ENCODE data around the gene LCE2A. TPM values are rescaled to one million over a fixed set of nuclear protein-coding genes. Genes with fewer than 3 reads are reported as not detected.
"Not testable (repeated sequence)": the region's sequence is repeated elsewhere in the genome, so short reads cannot be mapped to it uniquely, and the experiment has no call there.

Gene LCE2A
- total RNA-seq, 2 donors from 2014 or later, result not detected

DNA sequence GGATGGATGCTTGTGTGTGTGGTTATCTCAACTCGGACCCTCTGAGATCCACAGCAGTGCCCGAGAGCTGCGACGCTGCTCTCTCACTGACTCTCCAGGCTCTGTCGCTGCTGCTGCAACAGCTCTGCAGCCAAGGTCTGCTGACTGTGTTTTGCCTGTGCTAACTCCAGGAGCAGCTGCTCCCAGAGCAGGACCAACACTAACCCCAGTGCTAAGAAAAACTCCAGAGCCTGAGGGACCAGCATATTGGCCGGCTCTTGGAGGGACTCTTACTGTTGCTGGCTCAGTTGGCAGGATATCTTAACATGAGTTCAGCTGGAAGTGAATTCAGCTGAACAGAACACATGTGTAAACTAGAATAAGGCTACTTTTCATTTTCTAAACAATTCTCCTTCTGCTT, 18.7 kb upstream of the LCE2A start:
- intact Hi-C loops (cut with DNase I), result no loop called here
- H3K4me3 ChIP-seq, result no peak overlapping the region
- no peaks in the 10 kb centered on the region for H3K9me3 ChIP-seq
- no peaks in the 10 kb centered on the region for H3K27me3 ChIP-seq
- H3K4me1 ChIP-seq, result no peaks in the 10 kb centered on the region
- TF ChIP-seq, protein P1, sequence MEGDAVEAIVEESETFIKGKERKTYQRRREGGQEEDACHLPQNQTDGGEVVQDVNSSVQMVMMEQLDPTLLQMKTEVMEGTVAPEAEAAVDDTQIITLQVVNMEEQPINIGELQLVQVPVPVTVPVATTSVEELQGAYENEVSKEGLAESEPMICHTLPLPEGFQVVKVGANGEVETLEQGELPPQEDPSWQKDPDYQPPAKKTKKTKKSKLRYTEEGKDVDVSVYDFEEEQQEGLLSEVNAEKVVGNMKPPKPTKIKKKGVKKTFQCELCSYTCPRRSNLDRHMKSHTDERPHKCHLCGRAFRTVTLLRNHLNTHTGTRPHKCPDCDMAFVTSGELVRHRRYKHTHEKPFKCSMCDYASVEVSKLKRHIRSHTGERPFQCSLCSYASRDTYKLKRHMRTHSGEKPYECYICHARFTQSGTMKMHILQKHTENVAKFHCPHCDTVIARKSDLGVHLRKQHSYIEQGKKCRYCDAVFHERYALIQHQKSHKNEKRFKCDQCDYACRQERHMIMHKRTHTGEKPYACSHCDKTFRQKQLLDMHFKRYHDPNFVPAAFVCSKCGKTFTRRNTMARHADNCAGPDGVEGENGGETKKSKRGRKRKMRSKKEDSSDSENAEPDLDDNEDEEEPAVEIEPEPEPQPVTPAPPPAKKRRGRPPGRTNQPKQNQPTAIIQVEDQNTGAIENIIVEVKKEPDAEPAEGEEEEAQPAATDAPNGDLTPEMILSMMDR (IDR thresholded peaks at IDR 0.05), result no peak
- no peak for TF ChIP-seq POLR2A (IDR thresholded peaks at IDR 0.05)
- WGBS, 2 donors, result 0 to 36% methylated on average over 1 to 6 of the region's 6 CpGs
- DNase-seq (no peak), ATAC-seq (no peak)
- no peaks in the 10 kb centered on the region for H3K36me3 ChIP-seq (replicated peaks in 1 of 2; ENCODE audit: insufficient read depth in 1 of 2, low read depth in 2 of 2)
- H3K27ac ChIP-seq, result no peak overlapping the region

DNA sequence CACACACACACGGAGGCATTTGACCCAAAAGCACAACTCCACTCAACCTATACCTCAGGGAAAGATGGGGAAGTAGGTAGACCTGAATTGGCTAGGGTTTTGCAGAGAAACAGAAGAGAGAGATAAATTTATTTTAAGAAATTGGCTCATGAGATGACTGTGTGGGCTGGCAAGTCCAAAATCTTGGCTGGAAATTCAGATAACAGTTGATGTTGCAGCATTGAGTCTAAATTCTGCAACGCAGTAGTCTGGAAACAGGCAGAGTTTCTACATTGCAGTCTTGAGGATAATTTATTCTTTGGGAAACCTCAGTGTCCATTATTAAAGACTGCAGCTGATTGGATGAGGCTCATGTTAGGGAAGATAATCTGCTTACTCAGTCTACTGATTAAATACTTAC, 16.5 kb upstream of the LCE2A start:
- Histone ChIP-seq H3K4me3 (no peak overlapping the region), H3K36me3 (replicated peaks in 1 of 2; ENCODE audit: insufficient read depth in 1 of 2, low read depth in 2 of 2) (no peaks in the 10 kb centered on the region), H3K4me1 (no peaks in the 10 kb centered on the region), H3K9me3 (no peaks in the 10 kb centered on the region), H3K27me3 (no peaks in the 10 kb centered on the region), H3K27ac (no peak overlapping the region)
- WGBS, 2 donors, result 53 to 58% methylated on average over 2 of the region's 2 CpGs
- intact Hi-C loops (cut with DNase I), result no loop called here
- no peak for ATAC-seq
- no peak for TF ChIP-seq POLR2A (IDR thresholded peaks at IDR 0.05)
- TF ChIP-seq, protein P1 (IDR thresholded peaks at IDR 0.05), result no peak
- DNase-seq, result no peak

DNA sequence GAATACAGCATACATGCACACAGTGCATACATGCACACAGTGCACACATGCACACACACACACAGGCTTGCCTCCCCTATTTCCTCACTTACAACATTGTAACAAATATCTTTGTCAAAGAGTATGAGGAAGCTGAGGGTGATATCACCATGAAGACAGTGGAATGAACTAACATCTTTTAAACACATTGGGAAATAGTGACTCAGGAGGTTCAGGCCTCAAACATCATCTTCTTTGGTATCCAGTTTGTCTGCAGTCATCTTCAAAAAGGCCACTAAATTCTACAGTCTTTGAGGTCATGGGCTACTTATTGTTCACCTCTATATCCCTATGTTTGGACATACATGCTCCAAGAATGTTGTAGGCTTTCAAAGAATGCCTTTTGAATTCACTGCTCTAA, 14.3 kb upstream of the LCE2A start:
- H3K36me3 ChIP-seq (replicated peaks in 1 of 2; ENCODE audit: insufficient read depth in 1 of 2, low read depth in 2 of 2), result no peaks in the 10 kb centered on the region
- no peak overlapping the region for H3K4me3 ChIP-seq
- no peak for DNase-seq
- ATAC-seq, result no peak
- intact Hi-C loops (cut with DNase I), result no loop called here
- TF ChIP-seq, protein P1 (IDR thresholded peaks at IDR 0.05), result no peak
- no peak for TF ChIP-seq POLR2A (IDR thresholded peaks at IDR 0.05)
- H3K4me1 ChIP-seq, result no peaks in the 10 kb centered on the region
- no peaks in the 10 kb centered on the region for H3K27me3 ChIP-seq
- no peak overlapping the region for H3K27ac ChIP-seq
- H3K9me3 ChIP-seq, result no peaks in the 10 kb centered on the region

DNA sequence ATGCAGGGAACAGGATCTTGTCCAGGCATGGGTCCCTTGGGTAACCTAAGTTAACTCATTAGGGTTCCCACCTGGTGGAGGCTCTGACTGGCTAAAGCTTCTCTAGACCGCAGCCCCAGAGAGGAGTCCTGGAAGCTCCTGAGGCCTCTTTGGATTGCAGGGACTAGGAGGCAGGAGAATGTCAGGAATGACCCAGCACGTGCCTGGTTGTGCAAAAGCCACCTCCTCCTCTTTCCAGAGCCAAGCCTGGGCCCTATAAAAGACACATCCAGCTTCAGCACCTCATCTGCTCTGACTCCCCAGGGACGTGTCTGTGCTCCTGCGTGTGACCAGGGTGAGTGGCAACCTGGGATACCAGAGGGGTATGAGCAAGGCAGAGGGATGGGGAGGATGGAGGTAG, 12.3 kb upstream of the LCE2A start, which contains the start of gene LCE2B:
Gene LCE2B, plus strand, starts transcription at position 301 of the 400 bp plus-strand sequence. CDS start 721 bp downstream, outside the sequence.
- H3K9me3 ChIP-seq; H3K4me1 ChIP-seq; intact Hi-C loops (cut with DNase I); DNase-seq; H3K36me3 ChIP-seq (replicated peaks in 1 of 2; ENCODE audit: insufficient read depth in 1 of 2, low read depth in 2 of 2); ATAC-seq; H3K27ac ChIP-seq; H3K4me3 ChIP-seq; H3K27me3 ChIP-seq: not testable (repeated sequence)
- WGBS, 2 donors, result 68 to 100% methylated on average over 2 to 4 of the region's 4 CpGs

DNA sequence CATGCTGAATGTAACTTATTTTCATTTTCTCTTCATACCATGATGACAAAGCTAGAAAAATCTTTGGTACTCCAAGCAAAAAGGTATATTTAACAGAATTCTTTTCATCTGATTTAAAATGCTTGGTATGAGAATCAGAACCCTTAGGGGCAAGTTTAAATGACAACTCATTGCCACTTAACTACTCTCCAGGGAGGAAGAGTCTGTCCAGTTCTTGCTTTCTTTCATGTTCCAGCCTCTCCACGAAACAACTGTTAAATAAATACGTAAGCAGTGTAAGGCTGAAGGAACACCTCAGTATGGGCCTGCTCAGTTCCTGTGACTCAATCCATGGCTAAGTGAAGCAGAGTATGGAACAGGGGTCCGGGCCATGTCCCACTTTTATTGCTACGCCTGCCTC, 1.6 kb downstream of the LCE2A start:
- 70 to 78% methylated on average over 4 of the region's 4 CpGs for WGBS, 2 donors
- H3K27ac ChIP-seq, result no peak overlapping the region
- no peaks in the 10 kb centered on the region for H3K36me3 ChIP-seq (replicated peaks in 1 of 2; ENCODE audit: insufficient read depth in 1 of 2, low read depth in 2 of 2)
- intact Hi-C loops (cut with DNase I), result no loop called here
- H3K4me1 ChIP-seq, result no peaks in the 10 kb centered on the region
- TF ChIP-seq, protein P1 (IDR thresholded peaks at IDR 0.05), result no peak
- TF ChIP-seq POLR2A (IDR thresholded peaks at IDR 0.05), result no peak
- H3K27me3 ChIP-seq, result no peaks in the 10 kb centered on the region
- H3K9me3 ChIP-seq, result no peaks in the 10 kb centered on the region
- ATAC-seq, result no peak
- no peak overlapping the region for H3K4me3 ChIP-seq
- DNase-seq, result no peak
